ENCODE results near the gene CDC42EP5.

- TF ChIP-seq POLR2A (IDR thresholded peaks at IDR 0.05; ENCODE audit: low read depth, low read length) (peak; percentile 60; the same call in 1 of the 2 replicates), POLR2AphosphoS5 (IDR thresholded peaks at IDR 0.05; ENCODE audit: low read depth, low read length) (peak; percentile 71), PAX5 (IDR thresholded peaks at IDR 0.05; ENCODE audit: insufficient read depth, low read length, severe bottlenecking) (no peak), SPI1 (IDR thresholded peaks at IDR 0.05; ENCODE audit: low read depth, low read length) (no peak)
These were observed 9.5 kb downstream of the CDC42EP5 start, which contains the start of gene LENG9 for GRCh38 chr19:54463531-54464043.

Measured in GM12891 (cell line).